ENCODE results near the gene KCTD17. TPM values are rescaled to one million over a fixed set of nuclear protein-coding genes. Genes with fewer than 3 reads are reported as not detected.

KCTD17 gene
- total RNA-seq, 1 experiment from 2014 or later = 29.5 TPM

DNA sequence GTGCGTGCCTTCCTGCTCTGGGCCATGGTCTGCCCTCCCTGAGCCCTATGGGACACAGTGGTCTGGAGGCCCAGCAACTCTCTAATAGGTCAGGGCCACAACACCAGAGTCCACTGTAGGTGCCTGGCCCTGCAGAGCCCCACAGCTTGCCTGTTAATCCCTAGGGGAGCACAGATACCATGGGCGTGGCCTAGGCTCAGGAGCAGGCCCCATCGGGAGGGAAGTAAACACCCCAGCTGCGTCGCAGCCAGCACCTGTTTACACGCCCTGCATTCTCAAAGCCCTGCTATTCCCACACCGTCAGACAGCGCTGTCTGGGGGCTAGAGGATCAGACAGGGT lies 2.5 kb downstream of the KCTD17 start:
- no TSS peak for BruUV-seq (replicated peaks)

DNA sequence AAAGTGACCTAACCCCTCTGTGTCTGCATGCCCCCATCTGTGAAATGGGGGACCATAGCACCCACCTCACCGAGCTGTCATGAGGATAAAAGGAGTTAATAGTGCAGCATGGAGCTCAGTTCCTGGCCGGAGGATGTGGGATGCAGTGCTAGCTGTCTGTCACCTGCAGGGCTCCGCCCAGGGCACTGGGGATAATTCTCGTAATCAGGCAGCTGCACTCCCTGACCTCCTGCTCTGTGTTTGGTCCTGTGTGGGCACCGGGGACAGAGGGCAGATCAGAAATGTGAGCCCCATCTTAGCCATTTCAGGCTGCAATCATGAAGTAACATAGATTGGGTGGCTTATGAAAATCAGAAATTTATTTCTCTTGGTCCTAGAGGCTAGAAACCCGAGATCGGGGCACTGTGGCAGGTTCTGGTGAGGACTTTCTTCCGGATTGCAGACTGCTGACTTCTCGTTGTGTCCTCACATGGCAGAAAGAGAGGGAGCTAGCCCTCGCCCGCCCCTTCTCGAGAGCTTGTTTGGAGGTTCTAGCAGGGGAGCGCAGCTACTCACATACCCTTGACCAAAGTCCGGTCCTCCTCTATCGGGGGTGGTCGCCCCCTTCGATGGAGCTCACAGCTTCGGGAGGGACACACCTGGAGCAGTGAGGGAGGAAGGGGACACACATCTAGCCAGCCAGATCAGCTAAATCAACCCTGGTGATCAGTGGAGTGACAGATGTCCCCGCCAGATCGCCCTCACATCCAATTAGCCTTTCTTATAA lies 3.2 kb downstream of the KCTD17 start:
- no peak for DNase-seq

More for the DNA sequence above, 2.5 kb downstream of the KCTD17 start:
- Histone ChIP-seq H3K9me2 (ENCODE audit: insufficient read depth) (no peaks in the 10 kb centered on the region), H3F3A (ENCODE audit: insufficient read depth, low read depth) (no peaks in the 10 kb centered on the region), H3K79me2 (ENCODE audit: low read depth) (no peaks in the 10 kb centered on the region), H3K4me1 (replicated peaks; ENCODE audit: insufficient read depth) (peaks cover 7% of the 10 kb centered on the region; the same call in 1 of the 2 replicates), H3K27me3 (ENCODE audit: insufficient read depth, low read depth) (no peaks in the 10 kb centered on the region), H2AFZ (no peak overlapping the region), H3K4me3 (no peak overlapping the region), H3K4me2 (no peak overlapping the region), H4K20me1 (ENCODE audit: insufficient read depth) (no peaks in the 10 kb centered on the region), H3K9me3 (ENCODE audit: insufficient read depth, low read depth) (no peaks in the 10 kb centered on the region), H3K27ac (no peak overlapping the region), H3K36me3 (ENCODE audit: low read depth) (no peaks in the 10 kb centered on the region)
- intact Hi-C loops (cut with micrococcal nuclease; ENCODE audit: unreplicated experiment) = no loop called here
- no peak for DNase-seq
- ChIA-PET POLR2A (ENCODE audit: unreplicated experiment) (interaction anchor here (0.5 to 0.7 kb wide), 2 partner anchors 191 to 194 kb away, joined by 3 to 4 read pairs; no protein-coding TSS in a partner anchor), CTCF (interaction anchor here (0.6 kb wide), 1 partner anchor 43 kb away, joined by 3 read pairs; no protein-coding TSS in a partner anchor)
- TF ChIP-seq EZH2 (IDR thresholded peaks at IDR 0.05; ENCODE audit: low read depth) = no peak
- no peak for TF ChIP-seq CTCF (conservative IDR thresholded peaks at IDR 0.05)

GRCh38 chr22:37056246-37056645 lies 4.7 kb downstream of the KCTD17 start:
- ChIA-PET CTCF (no interaction called here), POLR2A (ENCODE audit: unreplicated experiment) (no interaction called here)
- H4K20me1 ChIP-seq (ENCODE audit: insufficient read depth) = no peaks in the 10 kb centered on the region
- no peak overlapping the region for H3K4me2 ChIP-seq
- DNase-seq = no peak
- no peaks in the 10 kb centered on the region for H3K9me2 ChIP-seq (ENCODE audit: insufficient read depth)
- H3K4me3 ChIP-seq = no peak overlapping the region
- H3K4me1 ChIP-seq (replicated peaks; ENCODE audit: insufficient read depth) = peaks cover 7% of the 10 kb centered on the region; the same call in 1 of the 2 replicates
- TF ChIP-seq CTCF (conservative IDR thresholded peaks at IDR 0.05) (no peak), EZH2 (IDR thresholded peaks at IDR 0.05; ENCODE audit: low read depth) (no peak)
- H3F3A ChIP-seq (ENCODE audit: insufficient read depth, low read depth) = no peaks in the 10 kb centered on the region
- intact Hi-C loops (cut with micrococcal nuclease; ENCODE audit: unreplicated experiment) = no loop called here
- no peaks in the 10 kb centered on the region for H3K36me3 ChIP-seq (ENCODE audit: low read depth)
- H3K9me3 ChIP-seq (ENCODE audit: insufficient read depth, low read depth) = no peaks in the 10 kb centered on the region
- H3K79me2 ChIP-seq (ENCODE audit: low read depth) = no peaks in the 10 kb centered on the region
- H3K27me3 ChIP-seq (ENCODE audit: insufficient read depth, low read depth) = no peaks in the 10 kb centered on the region
- no peak overlapping the region for H3K27ac ChIP-seq
- no TSS peak for BruUV-seq (replicated peaks)
- H2AFZ ChIP-seq = no peak overlapping the region

More for the DNA sequence above, 3.2 kb downstream of the KCTD17 start:
- POLR2A ChIA-PET (ENCODE audit: unreplicated experiment) = interaction anchor here (0.5 kb wide), 1 partner anchor 190 kb away, joined by 3 read pairs; no protein-coding TSS in a partner anchor
- no peaks in the 10 kb centered on the region for H3K36me3 ChIP-seq (ENCODE audit: low read depth)
- H3K27me3 ChIP-seq (ENCODE audit: insufficient read depth, low read depth) = no peaks in the 10 kb centered on the region
- H3K9me3 ChIP-seq (ENCODE audit: insufficient read depth, low read depth) = no peaks in the 10 kb centered on the region
- intact Hi-C loops (cut with micrococcal nuclease; ENCODE audit: unreplicated experiment) = no loop called here
- H4K20me1 ChIP-seq (ENCODE audit: insufficient read depth) = no peaks in the 10 kb centered on the region
- H3K9me2 ChIP-seq (ENCODE audit: insufficient read depth) = no peaks in the 10 kb centered on the region
- no peaks in the 10 kb centered on the region for H3F3A ChIP-seq (ENCODE audit: insufficient read depth, low read depth)
- CTCF ChIA-PET = interaction anchor here (0.6 to 1.0 kb wide), 2 partner anchors 42 to 145 kb away, joined by 3 to 13 read pairs; no protein-coding TSS in a partner anchor
- no peak overlapping the region for H3K4me2 ChIP-seq
- no peak overlapping the region for H3K4me3 ChIP-seq
- no peak for TF ChIP-seq EZH2 (IDR thresholded peaks at IDR 0.05; ENCODE audit: low read depth)
- no peak for TF ChIP-seq CTCF (conservative IDR thresholded peaks at IDR 0.05)
- H3K27ac ChIP-seq = no peak overlapping the region
- no TSS peak for BruUV-seq (replicated peaks)
- no peaks in the 10 kb centered on the region for H3K79me2 ChIP-seq (ENCODE audit: low read depth)
- H2AFZ ChIP-seq = no peak overlapping the region
- peaks cover 7% of the 10 kb centered on the region; the same call in 1 of the 2 replicates for H3K4me1 ChIP-seq (replicated peaks; ENCODE audit: insufficient read depth)

Data from PC-9 (cell line).